Esophagus mucosa (tissue), 1 donor: ENCODE measurements around the gene TULP1. TPM values are rescaled to one million over a fixed set of nuclear protein-coding genes. Genes with fewer than 3 reads are reported as not detected.
A peak's percentile ranks its signal among the peaks of the same experiment; 100 is the strongest.
"Not testable (repeated sequence)": the region's sequence is repeated elsewhere in the genome, so short reads cannot be mapped to it uniquely, and the experiment has no call there.

Source experiments
- ATAC-seq: fragments of 200-7000 bp; cut with Tn5 transposase; one replicate; pipeline ENCODE4 v1.9.1; 2020
- total RNA-seq: library from RNA; stranded (reverse); gene quantifications from one replicate; pipeline ENCODE4 v1.2.4, GENCODE V29; 2023
- donor health status: DM: yes; HTN: yes; CAD: no.

The TULP1 gene
- total RNA-seq, result not detected

DNA sequence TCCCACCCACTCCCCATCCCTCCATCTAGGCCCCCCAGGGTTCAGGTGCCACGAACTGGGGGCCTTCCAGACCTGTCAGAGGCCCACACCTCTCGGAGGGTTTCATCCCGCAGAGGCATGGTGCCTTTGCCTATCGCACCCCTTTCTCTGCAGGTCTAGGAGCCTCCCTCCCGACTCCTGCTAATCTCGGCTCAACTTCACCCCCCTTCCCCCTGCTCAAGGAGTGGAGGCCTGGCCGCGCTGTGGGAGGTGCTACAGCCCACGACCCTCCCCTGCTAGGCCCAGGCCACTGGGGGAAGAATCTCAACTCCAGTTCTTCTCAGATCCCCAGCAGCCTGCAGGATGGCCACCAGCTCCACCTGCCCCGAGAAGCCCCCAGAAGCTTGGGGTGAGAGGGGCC lies at the start of gene TULP1:
Gene TULP1, minus strand, starts transcription at position 157 of the 400 bp plus-strand sequence. Its CDS starts 38 bp downstream, at position 119.
- no peak for ATAC-seq

DNA sequence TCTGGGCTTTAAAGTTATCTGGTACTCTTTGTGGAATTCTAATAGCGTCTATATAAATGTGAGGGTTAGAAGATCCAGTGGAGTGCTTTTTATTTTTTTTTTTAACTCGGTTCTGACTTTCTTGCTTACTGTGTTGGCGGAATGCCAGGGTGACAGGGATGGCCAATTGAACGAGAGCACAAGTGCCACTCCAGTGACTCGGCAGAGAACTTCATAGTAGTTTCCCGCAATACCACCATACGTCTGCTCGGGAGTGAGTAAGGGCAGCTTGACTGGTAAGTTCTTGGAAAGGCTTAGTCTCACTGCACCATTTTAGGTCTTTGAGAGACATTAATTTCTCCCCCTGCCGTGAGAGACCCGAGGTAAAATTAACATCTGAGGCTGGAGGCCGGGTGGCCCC lies 49.4 kb upstream of the TULP1 start:
- no peak for ATAC-seq

DNA sequence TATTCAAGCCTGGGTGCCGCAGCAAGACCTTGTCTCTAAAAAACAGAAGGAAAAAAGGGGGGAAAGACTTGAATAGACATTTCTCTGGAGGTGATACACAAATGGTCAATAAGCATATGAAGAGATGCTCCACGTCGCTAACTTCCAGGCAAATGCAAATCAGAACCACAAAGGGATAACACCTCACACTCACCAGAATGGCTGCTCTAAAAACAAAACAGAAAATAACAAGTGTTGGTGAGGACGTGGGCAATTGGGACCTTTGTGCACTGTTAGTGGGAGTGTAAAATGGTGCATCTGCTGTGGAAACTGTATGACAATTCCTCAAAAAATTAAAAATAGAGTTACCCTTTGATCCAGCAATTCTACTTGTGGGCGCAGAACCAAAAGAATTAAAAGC lies 48.4 kb upstream of the TULP1 start:
- ATAC-seq, result no peak

DNA sequence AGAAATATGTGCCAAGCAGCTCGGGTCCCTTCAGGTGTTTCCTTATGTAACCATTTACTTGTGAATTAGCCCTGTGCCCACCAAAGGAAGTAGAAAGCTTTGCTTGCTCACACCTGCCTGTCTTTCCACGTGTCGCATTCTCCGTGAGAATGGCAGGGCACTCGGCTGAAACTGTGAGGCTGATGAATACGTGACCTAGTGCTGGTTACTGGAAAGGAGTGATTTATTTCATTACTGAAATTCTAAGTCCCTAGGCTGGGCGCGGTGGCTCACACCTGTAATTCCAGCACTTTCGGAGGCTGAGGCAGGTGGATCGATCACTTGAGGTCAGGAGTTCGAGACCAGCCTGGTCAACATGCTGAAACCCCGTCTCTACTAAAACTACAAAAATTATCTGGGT lies 45.9 kb upstream of the TULP1 start:
- ATAC-seq, result no peak

DNA sequence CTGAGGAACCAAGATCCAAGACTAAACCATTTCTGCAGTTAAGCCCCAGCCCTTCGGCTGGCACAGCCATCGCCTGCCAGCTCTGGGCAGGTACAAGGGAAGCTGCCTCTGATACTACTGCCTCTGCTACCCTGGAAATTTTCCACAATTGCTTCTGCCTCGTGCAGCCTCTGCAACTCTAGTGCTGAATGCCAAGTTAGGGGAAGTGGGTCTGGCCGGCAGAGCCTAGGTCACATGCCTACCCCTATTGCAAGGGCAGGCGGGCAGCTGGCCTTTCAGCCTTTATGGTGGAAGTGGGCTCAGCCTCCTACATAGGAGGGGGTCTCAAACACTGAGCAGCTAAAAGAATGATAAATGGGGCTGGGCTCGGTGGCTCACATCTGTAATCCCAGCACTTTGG lies 44.5 kb upstream of the TULP1 start:
- no peak for ATAC-seq

DNA sequence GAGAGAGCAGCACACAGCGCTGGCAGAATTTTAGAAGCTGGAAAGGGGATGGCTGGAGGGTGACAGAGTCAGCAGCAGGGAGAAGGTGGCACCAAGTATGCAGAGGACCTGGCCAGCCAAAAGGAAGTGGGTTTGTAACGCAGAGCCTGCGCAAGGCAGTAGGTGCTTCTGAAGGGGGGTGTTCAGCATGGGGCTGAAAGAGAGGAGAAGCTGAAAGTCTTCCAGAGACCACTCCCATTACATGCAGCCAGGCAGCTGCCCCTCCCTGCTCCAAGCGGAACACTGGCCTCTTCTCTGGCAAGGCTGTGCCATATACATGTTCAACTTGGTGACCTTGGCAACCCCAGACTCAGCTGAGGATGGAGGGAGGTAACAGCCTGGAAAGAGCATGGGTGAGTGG lies 42.1 kb upstream of the TULP1 start:
- ATAC-seq, result no peak

DNA sequence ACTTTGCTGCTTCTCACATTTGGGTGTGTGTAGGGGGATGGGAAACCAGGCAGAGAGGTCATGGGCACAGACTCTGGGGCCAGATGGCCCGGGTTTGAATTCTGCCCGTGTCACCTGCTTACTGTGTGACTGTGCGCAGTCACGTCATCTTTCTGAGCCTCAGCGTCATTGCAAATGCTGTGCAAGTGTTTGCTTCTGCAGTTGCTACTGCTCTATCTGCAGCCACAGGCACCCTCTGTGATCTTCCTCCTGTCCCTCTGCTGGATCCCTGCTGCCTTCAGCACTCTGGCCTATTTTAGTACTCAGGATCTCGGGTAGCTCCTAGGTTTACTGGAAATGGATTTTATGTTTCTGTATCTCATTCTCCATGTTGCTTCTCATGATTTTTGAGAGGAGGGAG lies 40.6 kb upstream of the TULP1 start:
- peak; percentile 39 for ATAC-seq

DNA sequence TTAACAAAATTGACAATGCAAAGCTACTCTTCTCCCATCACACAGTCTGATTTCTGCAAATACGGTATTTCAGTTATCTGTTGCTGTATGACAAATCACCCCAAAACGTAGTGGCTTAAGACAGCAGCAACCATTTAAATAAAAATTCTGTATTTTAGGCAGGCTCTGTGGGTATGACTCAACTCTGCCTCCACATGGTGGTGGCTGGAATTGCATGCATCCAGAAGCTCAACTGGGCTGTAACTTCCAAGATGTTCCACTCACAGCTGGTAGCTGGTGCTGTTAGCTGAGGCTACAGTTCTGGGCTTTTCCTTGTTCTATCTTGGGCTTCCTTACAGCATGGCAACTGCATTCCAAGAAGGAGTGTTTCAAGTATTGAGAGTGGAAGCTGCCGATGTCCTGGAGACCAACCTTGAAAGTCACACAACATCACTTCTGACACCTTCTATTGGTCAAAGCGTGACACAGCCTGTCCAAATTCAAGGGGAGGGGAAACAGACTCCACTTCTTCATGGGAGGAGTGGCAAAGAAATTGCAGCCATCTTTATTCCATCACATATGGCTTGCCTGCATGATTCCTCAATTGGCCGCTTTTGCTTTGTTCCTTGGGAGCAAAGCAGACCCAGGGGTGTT lies 39.7 kb upstream of the TULP1 start:
- ATAC-seq, result peak; percentile 71

DNA sequence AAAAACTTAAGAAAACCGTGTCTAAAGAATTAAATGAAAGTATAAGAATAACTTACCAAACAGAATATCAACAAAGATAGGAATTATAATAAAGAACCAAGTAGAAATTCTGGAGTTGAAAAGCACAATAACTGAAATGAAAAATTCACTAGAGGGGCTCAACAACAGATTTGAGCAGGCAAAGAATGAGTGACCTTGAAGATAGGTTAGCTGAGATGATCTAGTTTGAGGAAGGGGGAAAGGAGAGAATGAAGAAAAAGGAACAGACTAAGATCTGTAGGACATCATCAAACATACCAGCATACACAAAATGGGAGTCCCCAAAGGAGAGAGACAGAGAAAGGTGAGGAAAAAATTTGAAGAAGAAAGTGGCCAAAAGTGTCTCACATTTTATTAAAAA lies 37.7 kb upstream of the TULP1 start:
- no peak for ATAC-seq

DNA sequence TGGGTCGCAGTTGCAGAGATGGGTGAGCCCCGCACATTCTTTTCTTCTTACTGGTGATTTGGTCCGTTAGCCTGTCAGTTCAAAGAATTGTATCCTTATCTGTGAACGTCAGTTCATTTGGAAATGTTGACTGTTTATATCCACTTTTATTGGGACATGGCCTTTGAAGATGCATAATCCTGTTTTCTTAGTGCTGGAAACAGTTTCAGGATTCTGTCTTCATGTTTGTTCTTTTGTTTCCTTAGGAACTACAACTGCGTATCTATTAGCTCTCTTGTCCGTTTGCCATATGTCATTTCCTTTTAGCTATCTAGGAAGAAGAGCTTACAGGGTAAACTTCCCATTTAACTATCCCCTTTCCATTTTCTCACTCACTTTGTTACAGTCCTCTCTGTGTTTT lies 35.0 kb upstream of the TULP1 start:
- ATAC-seq, result no peak

DNA sequence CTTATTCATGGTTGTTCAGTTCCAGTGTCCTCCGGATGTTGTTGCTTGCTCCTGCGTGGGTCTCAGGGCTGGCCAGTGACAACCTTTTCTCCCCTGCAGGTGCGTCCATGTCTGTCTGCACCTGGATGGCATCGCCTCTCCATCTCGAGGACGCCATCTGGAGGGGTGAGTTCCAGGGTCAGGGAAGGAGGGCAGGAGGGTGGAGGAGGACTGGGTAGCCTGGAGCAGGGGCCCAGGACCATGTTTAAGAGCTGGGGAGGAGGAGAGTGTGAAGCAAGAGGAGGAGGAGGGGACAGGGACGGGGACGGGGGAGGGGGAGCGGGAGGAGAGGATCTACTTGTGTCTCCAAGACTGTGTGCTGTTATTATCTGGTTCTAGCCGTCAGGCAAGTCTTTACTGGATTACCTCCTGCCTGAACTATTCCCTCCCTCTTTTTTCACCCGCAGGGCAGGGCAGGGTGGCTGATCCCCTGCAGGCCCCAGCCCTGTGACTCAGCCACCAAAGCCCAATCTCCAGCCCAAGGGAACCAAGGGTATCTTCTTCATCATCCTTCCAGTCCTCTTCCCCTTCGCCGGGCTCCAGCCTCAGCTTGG lies 32.2 kb upstream of the TULP1 start:
- ATAC-seq, result peak; percentile 79

DNA sequence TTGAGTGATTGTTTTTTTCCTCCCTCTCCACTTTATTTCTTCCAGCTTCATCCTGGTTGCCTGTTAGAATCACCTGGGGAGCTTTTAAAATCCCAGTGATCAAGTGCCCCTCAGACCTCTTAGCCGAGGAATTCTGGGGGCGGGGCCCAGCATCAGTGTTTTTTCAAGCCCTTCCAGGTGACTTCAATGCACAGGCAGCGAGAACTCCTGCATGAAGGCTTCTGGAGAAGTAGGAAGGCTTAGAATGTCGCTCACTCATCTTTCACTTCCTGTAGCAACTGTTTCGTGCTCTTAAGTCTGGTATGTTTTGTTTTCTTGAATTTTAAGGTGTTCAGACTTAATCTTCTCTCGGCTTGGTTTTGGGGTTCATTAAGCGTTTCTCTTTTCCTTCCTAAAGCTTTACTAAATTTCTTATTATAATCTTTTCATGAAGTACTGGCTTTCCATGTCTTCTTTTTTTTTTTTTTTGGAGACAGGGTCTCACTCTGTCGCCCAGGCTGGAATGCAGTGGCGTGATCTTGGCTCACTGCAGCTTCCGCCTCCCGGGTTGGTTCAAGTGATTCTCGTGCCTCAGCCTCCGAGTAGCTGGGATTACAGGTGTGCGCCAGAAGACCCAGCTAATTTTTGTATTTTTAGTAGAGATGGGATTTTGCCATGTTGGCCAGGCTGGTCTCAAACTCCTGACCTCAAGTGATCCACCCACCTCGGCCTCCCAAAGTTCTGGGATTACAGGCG lies 30.9 kb upstream of the TULP1 start:
- ATAC-seq, result no peak

DNA sequence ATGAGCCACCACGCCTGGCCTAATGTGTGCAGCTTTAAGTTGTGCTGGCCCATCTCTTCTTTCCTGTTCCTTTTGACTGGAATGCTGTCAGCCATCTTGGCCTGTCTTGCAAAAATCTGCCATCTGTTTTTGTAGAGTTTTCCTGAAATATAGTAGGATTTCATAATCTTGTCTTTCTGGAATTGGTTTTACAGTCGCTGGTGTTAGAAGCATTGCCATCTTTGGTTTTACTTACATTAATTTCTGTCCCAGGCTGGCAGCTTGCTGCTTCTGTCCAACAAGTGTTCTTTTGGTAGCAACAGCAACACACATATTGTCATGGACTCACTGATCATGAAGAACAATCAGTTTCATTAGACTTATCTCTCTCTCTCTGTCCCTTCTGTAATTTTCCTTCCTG lies 29.1 kb upstream of the TULP1 start:
- ATAC-seq, result no peak

DNA sequence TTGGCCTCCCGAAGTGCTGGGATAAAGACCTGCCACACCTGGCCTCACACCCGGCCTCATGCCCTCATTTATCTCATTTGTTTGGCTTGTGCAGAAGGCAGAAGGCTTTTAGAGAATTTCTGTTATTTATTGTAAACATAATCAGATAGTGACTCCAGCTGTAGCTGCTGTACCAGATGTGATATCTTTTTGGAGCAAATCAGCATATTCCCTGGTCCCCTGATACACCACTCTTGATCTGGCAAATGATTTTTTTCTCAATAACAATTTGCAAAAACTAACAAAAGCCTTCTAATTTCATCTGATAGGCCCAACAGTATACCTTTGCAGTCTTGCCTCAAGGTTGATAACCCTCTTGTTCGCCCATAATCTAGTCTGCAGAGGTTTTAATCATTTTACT lies 26.5 kb upstream of the TULP1 start:
- no peak for ATAC-seq

DNA sequence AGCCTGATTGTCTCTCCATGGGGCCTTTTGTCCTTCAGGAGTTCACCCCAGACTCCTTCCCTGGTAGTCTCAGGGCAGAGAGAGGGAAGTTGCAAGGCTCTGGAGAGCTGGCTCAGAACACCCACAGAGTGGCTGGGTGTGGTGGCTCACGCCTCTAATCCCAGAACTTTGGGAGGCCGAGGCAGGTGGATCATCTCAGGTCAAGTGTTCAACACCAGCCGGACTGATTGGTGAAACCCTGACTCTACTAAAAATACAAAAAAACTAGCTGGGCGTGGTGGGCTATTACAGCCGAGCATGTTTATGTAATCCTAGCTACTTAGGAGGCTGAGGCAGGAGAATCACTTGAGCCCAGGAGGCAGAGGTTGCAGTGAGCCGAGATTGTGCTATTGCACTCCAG lies 23.2 kb upstream of the TULP1 start:
- not testable (repeated sequence) for ATAC-seq

DNA sequence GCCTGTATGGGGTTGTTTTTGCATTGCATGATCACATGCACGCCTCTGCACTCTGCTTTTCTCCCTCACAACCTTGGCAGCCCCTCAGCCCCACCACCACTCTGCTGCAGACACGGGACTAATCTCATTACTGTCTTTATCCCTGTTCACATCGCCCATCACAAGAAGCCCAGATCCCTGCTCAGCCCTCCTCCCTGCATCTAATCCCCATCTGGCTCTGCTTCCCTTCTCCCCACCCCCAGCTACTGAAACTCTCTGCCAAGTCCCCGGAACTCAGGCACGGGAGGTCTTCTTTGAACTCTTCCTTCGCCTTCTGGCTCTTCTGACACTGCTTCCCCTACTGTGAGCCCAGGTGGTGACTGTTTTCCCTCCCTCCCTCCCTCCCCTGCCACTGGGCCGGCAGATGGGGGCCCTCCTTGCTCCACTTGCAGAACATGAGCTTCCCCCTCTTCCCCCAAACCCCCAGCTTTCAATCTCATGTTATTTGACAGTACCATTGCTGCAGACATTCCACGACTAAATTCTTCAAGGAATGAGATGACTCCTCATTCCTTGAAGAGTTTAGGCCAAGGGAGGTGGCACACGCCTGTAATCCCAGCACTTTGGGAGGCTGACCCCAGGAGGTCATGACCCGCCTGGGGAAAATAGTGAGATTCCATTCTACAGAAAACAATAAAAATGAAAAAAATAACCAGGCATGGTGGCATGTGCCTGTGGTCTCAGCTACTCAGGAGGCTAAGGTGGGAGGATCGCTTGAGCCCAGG lies 21.9 kb upstream of the TULP1 start:
- ATAC-seq, result no peak

DNA sequence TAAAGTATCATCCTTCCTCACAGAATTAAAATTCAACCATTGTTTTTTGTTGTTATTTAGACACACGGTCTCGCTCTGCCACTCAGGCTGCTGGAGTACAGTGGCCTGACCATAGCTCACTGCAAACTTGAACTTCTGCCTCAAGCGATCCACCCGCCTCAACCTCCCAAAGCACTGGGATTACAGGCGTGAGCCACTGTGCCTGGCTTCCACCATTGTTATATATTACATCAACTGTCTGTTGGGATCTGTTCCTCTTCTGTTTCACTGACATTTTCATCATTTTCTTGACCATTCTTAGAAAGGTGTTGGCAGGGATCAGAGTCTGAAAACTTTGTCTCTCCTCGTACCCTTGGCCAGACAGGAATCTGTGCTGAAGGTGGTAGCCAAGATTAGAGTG lies 21.3 kb upstream of the TULP1 start:
- no peak for ATAC-seq

DNA sequence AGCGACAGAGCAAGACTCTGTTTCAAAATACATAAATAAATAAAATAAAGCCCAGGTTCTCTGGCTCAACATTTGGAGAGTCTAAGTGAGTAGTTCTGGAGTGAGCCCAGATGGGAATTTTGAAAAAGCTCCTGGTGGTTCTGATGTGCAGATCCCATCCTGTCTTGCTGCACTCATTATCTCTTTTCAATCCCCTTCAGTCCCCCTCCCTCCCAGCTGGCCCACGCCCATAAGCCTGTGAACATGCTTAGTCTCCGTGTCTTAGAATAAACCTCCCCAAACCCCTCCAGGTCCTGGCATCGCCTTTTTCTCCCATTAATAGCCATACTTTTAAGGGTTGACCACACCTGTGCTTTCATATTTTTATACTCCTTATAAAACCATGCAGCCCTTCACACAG lies 19.4 kb upstream of the TULP1 start:
- ATAC-seq, result no peak

DNA sequence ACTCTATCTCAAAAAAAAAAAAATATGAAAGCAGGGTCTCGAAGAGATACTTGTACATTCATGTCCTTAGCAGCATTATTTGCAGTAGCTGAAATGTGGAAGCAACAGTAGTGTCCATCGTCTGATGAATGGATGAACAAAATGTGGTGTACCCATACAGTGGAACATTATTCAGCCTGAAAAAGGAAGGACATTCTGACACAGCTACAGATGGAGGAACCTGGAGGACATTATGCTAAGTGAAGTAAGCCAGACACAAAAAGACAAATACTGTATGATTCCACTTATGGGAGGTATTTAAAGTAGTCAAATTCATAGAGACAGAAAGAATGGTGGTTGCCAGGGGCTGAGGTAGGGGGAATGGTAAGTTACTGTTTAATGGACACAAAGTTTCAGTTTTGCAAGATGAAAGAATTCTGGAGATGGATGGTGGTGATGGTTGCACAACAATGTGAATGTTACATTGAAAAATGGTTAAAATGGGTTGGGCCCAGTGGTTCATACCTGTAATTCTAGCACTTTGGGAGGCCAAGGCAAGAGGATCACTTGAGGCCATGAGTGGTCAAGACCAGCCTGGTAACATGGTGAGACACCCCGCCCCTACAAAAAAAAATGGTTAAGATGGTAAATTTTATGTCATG lies 11.8 kb upstream of the TULP1 start:
- no peak for ATAC-seq

DNA sequence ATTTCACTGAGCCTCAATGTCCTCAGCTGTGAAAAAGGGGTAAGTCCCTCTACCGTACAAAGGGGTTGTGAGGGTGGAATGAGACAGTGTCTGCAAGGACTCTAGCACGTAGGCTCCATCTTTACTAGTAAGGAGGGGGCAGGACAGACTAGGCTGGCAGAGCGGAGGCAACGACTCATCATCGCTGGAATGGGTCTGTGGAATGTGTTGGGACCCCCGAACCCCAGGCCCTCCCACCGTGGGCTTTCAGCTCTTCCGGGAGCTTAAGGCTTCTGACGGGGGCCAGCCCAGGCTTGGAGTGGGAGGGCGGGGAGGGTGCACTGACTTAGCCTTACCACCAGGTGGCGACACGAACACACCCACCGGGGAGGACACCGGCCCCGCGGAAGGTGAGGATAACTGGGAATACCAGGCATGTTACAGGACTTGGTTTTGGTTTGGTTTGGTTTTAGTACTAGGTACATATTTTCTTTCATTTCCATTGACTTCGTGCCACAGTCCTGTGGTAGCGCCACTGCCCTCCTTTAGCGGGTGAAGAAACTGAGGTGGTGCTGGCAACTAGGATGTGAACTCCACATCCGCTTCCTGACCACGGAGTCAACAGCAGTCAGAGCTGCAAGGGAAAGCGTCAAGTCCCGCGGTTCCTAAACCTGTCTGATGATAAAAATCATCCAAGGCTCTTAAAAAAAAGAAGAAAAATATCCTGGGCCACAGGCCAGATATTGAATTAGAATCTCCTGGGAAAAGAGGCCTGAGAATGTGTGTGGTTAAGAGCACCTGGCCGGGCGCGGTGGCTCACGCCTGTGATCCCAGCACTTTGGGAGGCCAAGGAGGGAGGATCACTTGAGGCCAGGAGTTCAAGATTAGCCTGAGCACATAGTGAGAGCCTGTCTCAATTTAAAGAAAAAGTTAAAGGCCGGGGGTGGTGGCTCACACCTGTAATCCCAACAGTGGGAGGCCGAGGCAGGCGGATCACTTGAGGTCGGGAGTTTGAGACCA lies 10.3 kb upstream of the TULP1 start:
- peak; percentile 83 for ATAC-seq

DNA sequence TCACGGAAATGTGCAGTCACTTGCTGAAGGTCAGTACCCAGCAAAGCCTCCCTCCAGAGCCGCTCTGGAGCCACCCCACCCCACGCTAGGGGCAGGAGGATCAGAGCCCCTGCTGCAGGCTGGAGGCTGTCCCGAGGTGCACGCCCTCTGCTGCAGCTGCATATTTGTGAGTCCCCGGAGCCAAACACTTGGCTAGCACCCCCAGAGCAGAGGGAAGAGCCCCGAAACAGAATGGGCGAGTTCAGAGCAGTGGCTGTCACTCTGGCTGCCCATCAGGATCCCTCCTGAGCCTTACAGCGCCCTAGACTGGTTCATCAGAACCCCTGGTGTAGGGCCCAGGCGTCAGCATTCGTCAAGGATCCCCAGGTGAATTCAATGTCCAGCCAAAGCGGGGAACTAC lies 9.5 kb upstream of the TULP1 start:
- ATAC-seq, result no peak

DNA sequence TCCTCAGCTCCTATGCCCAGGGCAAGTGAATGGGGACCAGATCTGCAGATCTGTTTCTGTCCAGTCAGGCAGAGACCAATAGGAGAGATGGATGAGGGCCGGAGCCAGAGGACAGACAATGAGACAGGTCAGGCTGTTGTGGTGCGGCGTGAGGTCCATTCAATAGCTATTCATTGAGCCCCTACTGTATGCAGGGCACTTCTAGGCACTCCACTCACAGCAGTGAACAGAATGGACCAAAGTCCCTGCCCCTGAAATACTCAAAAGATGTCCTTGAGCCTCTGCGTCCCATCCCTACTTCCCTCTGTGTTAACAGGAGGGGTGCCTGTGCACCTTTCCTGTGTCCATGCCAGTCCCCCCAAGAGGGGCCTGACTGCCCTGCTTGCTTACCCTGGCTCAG lies 8.5 kb upstream of the TULP1 start:
- ATAC-seq, result no peak
